CD4-positive, alpha-beta T cell treated with Interferon gamma for 1 hour (primary cell): ENCODE data around the gene LINC01488.

Experiments
- DNase-seq: peaks from one replicate; pipeline ENCODE4 v3.0.0-alpha.2; 2020

LINC01488 gene

DNA sequence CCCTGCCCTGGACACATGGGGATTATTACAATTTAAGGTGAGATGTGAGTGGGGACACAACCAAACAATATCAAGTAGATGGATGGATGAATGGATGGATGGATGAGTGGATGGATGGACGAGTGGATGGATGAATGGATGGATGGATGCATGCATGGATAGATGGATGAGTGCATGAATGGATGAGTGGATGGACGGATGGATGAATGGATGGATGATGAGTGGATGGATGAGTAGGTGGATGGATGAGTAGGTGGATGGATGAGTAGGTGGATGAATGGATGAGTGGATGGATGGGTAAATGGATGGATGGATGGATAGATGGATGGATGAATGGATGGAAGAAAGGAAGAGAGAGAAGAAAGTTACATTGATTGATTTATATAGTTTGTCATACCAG, 859 bp downstream of the LINC01488 start:
- DNase-seq, result no peak

DNA sequence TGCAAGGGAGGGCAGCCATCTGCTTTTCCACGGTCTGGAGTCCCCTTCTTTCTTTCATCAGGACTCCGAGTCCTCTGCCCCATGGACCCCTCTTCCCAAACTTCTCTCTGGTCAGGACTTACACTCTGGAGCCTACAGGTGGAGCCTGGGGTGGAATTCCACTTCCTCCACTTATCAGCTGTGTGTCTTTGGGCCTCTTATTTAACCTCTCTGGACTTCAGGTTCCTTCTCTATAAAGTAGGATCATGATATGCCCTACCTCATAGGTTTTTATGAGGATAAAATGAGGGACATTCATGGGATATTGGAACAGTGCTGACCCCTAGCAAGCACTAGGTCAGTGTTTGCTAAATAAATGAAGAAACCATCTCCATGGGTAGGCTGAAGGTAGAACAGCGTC, 1.7 kb downstream of the LINC01488 start:
- DNase-seq, result no peak

DNA sequence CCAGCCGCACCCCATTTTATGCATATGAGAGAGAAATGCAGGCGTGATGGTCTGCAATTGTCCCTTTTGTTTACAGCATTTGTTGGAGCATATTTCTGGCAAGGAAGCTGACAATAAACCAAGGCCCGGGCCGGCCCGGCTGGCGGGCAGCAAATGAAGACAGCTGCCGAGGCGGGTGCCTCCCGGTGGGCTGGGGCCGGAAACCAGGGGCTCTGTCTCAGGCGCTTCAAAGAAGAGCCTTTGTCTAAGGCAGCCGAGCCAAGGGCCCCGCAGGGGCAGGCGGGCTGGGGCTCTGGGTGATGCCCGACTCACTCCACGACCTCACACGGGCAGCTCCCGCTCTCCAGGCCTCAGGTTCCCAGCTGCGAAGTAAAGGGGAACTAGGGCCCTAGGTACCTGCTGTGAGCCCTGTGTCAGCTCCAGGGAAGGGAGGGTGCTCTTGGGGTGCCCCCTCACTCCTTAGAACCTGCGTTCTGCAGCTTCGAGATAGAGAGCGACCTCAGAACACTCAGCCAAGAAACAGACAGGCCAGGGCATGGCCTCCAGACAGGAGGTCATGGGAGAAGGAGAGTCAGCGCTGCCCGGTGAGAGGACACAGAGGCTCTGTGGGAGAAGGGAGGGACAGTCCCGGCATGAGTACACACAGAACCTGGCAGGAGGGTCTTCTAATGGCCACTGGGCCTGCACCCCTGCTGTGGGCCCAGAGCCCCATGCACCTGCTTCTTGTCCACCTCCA, 2.4 kb downstream of the LINC01488 start:
- DNase-seq, result no peak

DNA sequence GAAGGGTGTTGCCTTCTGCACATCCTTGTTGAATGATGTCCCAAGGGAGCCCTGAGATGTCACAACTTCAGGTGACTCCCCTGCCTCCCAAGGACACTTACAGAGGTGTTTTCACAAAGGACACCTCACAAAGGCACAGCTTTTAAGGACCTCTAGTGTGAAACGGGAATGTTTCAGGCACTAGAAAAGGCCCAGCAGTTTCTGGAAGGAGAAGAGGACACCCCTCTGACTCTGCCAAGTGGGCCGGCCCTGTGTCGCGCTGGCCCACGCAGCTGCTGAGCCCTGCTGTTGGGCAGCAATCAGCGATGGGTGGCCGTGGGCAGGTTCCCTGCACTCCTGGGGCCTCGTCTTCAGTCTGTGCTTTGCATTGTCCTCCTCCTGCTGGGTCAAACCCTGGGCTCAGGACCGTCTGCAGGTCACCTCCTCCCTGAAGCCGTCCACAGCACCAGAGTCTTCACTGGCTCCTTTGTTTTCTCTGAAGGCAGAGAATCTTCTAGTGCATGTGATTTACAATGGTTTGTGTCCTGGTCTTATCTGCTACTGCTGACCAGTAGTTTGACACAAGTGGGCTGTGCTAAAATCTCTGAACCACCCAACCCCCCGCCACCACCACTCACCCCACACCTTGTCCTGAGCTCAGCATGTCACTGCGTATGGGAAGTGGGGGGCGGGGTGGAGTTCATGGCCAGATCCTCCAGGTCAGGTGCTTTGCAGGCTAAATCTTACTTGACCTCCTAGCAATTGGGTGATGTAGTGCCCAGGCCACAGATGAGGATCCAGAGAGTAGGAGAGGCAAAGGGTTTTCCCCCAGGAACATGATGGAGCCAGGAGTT, 3.2 kb downstream of the LINC01488 start:
- no peak for DNase-seq

DNA sequence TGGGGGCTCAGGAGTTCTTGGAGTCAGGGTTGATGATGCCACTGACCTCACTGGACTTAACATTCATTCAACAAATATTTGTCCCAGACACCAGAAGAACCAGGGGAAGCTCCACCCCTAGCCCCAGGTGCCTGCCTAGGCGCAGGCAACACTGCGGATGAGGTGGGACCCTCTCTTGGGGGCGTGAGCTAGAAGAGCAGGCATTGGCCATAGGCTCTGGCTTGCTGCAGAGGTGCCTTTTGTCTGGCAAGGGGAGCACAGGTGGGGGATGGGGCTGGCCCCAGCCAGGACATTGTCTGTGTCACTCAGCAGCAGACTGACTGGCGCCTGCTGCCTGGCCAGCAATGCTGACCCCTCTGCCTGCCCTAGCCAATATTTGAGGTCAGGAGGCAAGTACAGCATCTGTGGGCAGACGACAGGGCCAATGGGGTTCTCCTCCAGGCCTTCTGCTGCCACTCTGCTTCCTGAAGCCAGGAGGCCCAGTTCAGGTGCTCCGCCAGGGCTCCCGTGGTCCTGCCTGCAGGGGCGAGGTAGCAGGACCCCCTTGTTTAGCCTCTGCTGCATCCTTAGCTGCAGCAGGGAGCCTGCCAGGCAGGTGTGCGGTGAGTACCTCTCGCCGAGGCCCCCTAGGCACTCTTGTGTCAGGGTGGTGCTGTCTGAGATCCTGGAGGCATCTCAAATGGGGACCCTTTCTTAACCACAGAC, 4.0 kb downstream of the LINC01488 start:
- no peak for DNase-seq

DNA sequence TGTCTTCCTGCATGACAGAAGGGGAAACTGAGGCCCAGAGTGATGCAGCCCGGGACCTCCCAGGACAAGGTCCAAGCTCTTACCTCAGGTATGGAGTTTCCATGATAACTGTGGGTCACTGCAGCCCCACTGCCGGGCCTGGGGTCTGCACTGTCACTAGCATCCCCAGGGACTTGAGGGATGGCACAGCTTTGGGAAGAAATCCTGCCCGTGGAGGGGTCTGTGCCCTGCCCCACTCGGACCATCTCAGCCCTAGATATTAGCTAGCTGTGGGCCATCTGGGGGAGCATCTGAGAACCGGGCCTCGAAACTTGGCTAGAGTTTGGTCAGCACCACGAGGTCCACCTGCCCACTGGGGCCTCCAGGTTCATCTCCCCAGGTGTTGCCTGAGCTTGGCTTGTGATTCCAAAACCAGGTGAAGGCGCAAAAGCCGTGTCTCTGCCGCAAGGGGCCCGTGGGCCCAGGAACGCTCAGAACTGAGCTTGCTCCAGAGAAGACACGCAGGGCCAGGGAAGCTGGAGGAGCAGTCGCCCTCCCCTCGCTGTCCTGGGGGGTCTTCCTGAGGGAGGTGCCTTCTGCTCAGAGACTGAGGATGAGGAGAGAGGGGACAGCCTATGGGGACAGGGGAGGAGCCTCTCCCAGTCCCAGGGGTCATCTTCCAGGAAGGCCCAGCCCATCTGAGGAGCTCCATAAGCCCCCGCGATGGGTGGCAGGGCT, 4.8 kb downstream of the LINC01488 start:
- no peak for DNase-seq

DNA sequence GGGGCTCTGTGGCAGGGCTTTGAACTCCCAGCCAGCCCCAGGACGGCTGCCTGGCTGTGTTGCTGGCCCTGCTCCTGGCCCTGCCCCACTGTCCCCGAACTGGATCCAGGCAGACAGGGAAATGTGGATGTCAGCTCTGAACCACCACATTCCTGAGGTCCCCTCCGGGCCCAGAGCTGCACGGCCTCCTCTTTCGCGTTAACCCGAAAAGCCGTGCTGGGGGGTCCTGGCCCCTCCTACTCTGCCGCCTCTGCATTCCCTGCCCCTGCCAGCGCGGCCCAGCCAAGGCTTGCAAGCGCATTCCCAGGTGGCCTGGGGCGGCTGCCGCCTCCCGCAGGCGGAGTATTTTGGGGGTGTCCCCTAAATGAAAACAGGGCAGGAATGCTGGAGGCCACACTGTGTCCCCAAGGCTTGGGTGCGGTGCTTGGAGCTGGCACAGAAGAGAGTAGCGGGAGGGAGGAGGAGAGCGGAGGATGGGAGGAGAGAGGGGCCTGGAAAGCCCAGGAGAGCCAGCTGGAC, 5.4 kb downstream of the LINC01488 start:
- DNase-seq, result no peak

DNA sequence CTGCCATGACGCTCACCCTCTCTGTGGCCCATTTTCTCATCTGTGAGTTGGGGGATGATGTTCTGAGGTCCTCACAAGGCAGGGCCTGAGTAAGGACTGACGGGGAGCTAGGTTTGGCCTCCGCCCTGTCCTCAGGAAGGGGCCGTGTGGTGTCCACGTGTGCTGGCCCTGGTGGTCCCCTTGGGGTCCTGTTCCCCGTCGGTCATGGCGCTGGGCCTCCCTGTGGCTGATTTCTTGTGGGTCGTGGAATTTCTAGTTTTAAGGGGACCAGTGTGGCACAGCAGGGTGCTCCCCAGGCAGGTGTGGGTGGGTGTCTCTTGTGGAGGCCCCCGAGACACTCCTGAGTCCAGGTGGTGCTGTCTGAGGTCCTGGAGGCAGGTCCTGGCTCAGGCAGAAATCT, 5.9 kb downstream of the LINC01488 start:
- no peak for DNase-seq

DNA sequence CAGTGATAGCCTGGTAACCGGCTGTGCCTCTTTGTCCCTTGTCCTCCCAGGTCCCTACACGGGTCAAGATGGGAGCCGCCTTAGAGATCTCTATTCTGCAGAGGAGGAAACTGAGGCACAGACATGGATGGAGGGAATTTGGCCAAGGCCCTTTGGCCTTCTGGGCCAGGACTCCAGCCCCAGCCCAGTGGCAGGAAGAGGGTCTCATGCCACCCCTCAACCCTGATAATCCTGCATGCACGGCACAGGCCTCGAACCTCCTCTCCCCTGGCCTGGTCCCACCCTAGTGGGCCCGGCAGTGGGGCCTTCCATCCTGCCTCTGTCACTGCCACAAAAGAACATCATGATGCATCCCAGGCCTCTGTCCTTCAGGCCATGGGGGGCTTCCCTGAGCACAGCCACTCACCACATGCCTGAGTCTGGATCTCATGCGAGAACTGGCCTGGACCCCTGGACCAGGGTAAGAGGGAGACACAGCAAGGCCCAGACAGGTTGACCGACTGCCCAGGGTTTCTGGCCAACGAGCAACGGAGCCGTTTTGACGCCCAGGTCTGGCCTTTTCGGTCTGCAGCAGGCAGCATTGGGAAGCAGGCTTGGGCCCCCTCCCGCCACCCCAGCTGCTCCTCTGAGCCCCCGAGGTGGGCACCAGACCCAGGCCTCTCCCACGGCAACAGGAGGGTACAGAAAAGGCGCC, 6.5 kb downstream of the LINC01488 start:
- DNase-seq, result no peak

DNA sequence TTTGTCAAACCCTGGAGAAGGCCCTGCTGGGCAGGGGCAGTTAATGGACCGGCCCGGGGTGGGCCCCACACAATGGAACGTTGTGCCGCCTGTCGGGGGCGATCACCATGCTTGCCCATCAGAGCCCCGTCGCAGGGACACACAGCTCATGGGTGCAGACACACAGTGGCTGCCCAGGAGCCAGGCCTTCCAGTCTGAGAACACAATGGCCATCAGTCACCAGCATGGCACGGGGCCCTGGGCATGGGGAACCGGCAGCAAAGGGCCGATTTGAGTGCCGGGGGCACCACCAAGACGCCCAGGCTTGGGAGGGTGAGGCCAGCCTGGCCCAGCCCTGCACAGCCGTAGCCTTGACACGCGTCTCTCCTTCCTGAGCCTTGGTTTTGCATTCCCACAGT, 7.1 kb downstream of the LINC01488 start:
- DNase-seq, result no peak

DNA sequence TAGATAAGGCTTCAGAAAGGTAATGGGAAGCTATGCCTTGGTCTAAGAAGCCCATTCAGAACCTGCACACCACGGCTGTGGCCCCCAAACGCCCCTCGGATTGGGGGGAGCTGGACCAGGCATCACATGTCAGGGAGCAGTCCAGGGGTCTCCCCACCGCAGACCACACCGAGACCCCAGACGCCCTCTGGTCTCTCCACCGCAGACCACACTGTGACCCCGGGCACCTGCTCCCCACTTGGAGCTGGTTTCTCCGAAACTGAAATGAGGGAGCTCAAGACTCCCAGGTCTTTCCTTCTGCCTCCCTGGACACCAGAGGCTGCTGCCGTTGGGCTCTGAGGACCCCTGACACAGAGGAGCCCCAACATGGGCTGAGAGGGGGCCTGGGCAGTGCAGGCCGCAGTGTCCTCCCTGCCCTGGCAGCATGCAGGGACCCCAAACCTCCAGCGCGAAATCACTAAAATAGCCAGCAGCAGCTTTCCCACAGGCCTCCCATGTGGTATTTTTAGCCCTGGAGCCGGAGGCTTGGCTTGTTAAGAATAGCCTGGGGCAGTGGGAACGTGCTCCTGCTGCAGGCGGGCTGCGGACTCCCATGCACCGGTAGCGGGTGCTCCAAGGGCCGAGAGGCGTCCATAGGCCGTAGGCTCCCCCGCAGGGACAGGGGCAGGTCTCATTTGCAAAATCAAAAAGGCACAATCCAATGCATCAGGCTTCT, 7.7 kb downstream of the LINC01488 start:
- no peak for DNase-seq

DNA sequence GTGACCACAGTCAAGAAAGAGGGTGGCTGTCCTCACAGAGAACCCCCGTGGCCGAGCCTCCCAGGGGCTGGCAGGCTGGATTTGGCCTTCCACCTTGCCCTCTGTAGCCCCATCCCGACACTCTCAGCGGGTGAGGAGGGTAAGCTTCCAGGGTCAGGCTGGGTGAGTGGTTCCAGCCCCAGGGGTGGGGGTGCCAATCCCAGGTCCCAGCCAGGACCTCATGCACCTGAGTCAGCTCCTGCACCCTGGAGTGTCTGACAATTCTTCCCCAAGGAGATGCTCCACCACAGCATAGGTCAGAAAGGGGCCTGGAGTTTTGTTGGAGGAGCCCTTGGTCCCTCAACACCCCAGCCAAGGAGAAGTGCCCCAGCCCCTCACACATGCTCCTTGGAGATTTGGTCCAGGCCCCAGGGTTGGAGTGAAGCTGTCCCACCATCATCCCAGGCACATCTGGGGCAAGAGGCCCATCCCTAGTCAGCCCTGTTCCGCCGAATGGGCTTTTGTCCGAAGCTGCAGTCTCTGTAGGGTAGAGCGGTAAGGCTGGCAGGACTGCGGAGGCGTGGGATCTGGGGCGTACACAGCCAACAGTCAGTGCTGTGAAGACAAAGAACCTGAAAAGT, 8.4 kb downstream of the LINC01488 start:
- no peak for DNase-seq

DNA sequence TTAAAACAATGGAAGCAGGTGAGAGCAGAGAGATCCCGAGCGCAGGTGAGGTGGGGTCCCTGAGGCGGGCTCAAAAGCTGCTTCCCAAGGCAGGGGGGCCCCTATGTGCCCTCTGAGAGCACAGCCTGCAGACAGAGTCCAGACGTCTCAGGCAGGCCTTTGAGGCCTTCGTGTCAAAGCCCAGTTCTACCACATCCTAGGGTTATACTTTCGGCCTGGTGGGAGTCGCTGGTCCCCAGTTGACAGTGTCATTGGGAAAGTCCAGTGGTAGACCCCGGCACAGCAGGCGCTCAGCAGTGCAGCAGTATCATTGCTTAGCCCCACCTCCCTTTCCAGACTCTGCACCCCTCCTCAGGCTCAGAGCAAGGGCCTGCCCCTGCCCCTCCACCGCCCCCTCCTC, 9.1 kb downstream of the LINC01488 start:
- DNase-seq, result no peak

DNA sequence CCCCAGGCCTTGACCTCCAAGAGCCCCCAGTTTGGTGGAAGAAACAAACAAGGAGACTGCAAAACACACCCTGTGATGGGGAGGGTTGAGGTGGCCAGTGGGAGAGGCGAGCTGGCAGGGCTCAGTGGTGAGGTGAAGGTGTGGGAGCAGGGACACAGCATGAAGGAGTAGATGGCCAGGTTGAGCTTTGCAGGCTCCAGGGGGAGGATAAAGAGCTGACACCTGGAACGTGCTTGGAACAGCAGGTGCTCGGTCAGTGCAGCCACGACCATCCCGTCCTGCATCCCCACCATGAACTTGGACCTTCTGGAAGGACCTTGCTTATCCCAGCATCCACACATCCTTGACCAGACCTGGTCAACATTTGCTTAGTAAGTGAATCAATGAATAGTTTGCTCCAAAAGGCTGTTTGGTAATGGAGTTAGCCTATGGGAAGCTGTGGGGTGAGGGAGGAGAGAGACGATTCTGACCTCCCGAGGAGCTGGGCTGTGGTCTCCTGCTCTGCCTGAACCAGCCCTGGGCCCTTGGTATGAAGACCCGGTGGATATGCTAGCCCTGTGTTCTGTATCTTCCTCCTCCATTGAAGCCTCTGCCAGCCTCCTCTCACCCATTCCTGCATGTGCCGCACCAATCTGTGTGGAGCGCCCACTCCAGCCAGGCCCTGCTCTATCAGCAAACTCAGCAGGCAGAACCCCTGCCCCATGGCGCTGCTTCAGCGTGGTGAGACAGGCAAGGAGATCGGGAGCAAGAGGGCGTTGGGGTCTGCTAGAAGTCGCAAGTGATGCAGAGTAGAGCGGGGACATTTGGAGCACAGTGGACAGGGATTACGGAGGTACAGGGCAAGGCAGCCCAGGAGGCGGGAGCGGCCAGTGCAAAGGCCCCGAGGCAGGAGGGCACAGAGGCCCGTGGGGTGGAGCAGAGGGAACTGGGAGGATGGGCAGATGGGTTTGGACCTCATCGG, 9.9 kb downstream of the LINC01488 start:
- no peak for DNase-seq

DNA sequence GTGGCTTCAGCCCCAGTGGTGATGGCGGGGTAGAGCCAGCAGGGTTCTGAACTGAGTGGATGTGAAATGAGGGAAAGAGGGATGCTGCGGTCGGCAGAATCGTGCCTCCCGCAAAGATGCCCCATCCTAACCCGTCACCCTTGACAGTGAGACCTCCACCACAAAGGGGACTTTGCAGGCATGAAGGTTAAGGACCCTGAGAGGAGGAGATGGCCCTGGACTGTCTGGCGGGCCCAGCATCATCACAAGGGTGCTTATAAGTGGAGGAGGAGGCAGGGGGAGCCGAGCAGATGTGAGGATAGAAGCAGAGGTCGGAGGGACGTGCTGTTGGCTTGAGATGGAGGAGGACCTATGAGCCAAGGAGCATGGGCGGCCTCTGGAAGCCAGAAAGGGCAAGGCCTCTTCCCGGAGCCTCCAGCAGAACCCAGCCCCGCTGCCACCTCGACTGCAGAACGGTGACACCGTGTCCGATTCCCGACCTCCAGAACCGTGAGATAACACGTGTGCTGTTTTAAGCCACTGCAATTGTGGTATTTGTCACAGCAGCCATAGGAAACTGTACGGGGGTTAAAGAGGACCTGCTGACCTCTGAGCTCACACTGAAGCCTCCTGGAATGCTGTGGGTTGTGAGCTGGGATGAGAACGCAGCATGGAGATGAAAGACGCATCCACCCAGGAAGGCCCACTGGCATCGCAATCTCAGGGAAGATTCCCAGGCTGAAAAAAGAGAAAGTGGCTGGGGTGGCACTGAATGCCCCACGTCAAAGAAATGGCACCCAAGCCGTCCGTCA, 10.9 kb downstream of the LINC01488 start:
- no peak for DNase-seq

DNA sequence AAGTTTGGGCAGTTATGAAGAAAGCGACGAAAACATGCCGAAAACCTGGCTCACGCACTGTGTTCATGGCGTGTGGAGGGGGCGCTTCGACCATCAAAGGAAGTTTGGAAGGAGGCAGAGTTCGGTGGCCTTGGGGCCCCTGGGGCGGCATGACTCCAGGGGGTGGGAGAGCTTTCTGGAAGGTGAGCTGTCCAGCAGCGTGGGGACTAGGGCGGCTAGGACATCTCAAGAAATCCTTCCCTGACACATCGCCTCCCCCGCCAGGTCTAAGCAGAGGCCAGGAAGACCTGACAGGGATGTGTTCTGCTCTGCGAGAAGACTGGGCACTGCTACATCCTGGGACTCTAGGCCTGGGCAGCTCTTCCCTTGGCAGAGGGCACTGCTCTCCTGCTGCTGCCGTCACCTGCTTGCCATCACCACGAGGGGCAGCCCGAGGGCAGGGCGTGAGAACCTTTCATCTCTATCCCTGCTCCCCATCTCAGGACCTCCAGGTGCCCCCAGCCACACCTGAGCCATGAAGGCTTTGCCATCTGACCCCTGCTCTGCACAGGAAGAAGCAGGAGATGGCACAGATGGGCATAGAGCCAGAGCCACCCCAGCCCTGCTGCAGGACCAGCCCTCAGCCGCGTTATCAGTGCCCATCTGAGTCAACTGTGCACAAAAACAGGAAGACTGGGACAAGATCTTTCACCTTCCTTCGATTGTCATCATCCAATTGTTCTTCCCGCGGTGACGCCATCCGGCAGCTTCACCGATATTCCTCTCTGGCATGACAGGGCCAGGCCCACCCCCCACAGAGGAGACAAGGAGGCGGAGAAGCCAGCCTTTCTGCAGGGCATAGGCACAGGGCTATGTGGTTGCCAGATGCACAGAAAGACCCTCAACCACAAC, 12.7 kb downstream of the LINC01488 start:
- DNase-seq, result no peak

DNA sequence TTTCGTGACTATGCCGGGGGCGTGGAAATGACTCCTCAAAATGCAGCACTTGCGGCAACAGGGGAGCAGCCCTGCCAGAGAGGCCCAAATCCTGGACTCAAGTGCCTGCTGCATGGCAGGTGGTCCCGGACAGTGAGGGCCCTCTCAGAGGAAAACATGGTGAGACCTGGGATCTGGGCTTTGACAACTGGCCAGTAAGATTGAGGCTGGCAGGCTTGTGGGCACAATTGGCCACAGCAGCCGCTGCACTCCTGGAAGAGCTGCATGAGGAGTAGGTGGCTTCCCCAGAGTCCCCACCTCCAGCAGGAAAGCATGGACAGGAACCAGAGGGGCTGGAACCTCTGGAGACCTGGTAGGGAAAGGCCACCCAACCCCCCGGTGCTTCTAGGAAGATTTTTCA, 13.4 kb downstream of the LINC01488 start:
- DNase-seq, result no peak
